ENCODE data around the gene ATP5PD. TPM values are rescaled to one million over a fixed set of nuclear protein-coding genes. Genes with fewer than 3 reads are reported as not detected.
A peak's percentile ranks its signal among the peaks of the same experiment; 100 is the strongest.

ATP5PD gene
- total RNA-seq, 3 donors from 2014 or later, result 190 to 268 (median 222) TPM

GRCh38 chr17:75001915-75002843, 44.6 kb downstream of the ATP5PD start:
- H3K36me3 ChIP-seq, result no peaks in the 10 kb centered on the region
- no peak overlapping the region for H3K4me3 ChIP-seq
- intact Hi-C loops (cut with DNase I; ENCODE audit: low total_unique reads), result loop anchor here (2.0 kb wide), 1 partner anchor 19 kb away; no protein-coding TSS in a partner anchor
- H3K9me3 ChIP-seq, result no peaks in the 10 kb centered on the region
- DNase-seq (ENCODE audit: low spot score in 2 of 2), result no peak
- no peaks in the 10 kb centered on the region for H3K4me1 ChIP-seq
- H3K27ac ChIP-seq, result no peak overlapping the region
- TF ChIP-seq POLR2A (IDR thresholded peaks at IDR 0.05) (no peak), POLR2AphosphoS5 (IDR thresholded peaks at IDR 0.05) (no peak)
- TF ChIP-seq, protein P1, sequence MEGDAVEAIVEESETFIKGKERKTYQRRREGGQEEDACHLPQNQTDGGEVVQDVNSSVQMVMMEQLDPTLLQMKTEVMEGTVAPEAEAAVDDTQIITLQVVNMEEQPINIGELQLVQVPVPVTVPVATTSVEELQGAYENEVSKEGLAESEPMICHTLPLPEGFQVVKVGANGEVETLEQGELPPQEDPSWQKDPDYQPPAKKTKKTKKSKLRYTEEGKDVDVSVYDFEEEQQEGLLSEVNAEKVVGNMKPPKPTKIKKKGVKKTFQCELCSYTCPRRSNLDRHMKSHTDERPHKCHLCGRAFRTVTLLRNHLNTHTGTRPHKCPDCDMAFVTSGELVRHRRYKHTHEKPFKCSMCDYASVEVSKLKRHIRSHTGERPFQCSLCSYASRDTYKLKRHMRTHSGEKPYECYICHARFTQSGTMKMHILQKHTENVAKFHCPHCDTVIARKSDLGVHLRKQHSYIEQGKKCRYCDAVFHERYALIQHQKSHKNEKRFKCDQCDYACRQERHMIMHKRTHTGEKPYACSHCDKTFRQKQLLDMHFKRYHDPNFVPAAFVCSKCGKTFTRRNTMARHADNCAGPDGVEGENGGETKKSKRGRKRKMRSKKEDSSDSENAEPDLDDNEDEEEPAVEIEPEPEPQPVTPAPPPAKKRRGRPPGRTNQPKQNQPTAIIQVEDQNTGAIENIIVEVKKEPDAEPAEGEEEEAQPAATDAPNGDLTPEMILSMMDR (IDR thresholded peaks at IDR 0.05), result no peak
- H3K27me3 ChIP-seq, result no peaks in the 10 kb centered on the region

- TF ChIP-seq POLR2AphosphoS5 (IDR thresholded peaks at IDR 0.05), result no peak
- TF ChIP-seq, protein P1 (IDR thresholded peaks at IDR 0.05), result no peak
- TF ChIP-seq POLR2A (IDR thresholded peaks at IDR 0.05), result no peak
- no peaks in the 10 kb centered on the region for H3K27me3 ChIP-seq
- no peaks in the 10 kb centered on the region for H3K36me3 ChIP-seq
- intact Hi-C loops (cut with DNase I; ENCODE audit: low total_unique reads), result no loop called here
- no peaks in the 10 kb centered on the region for H3K9me3 ChIP-seq
- no peak overlapping the region for H3K27ac ChIP-seq
- DNase-seq (ENCODE audit: low spot score in 2 of 2), result no peak
- no peaks in the 10 kb centered on the region for H3K4me1 ChIP-seq
- H3K4me3 ChIP-seq, result no peak overlapping the region
Observed at GRCh38 chr17:74999523-74999922, 47.2 kb downstream of the ATP5PD start.

DNA sequence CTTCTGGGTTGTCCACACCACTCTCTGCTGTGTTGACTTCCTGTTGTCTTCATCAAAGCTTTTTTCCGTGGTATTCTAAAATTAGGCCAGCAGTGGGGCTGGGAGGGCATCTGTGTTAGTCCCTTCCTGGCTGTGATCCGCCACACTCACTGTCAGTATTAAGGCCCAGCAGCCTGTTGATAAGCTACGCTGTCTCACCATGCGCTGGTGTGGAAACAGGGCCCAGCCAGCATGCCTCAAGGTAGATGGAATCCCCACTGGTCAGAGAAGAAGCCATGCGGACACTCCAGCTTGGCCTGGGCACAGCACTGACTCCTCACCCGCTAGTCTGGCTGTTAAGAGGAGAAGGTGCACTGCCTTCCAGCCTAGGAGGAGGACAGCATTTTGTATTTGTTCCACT, 48.0 kb downstream of the ATP5PD start:
- H3K27ac ChIP-seq, result no peak overlapping the region
- DNase-seq (ENCODE audit: low spot score in 2 of 2), result no peak
- intact Hi-C loops (cut with DNase I; ENCODE audit: low total_unique reads), result no loop called here
- peaks cover 0 to 4% of the 10 kb centered on the region in 2 donors for H3K4me1 ChIP-seq
- H3K36me3 ChIP-seq, result no peaks in the 10 kb centered on the region
- no peaks in the 10 kb centered on the region for H3K27me3 ChIP-seq
- no peaks in the 10 kb centered on the region for H3K9me3 ChIP-seq
- H3K4me3 ChIP-seq, result no peak overlapping the region
- TF ChIP-seq POLR2A (IDR thresholded peaks at IDR 0.05), result no peak
- TF ChIP-seq POLR2AphosphoS5 (IDR thresholded peaks at IDR 0.05), result no peak
- TF ChIP-seq, protein P1 (IDR thresholded peaks at IDR 0.05), result no peak

- Histone ChIP-seq H3K36me3 (no peaks in the 10 kb centered on the region), H3K9me3 (no peaks in the 10 kb centered on the region), H3K4me3 (no peak overlapping the region), H3K27me3 (no peaks in the 10 kb centered on the region), H3K27ac (peak overlapping the region in 1 of 2 donors; percentile 82), H3K4me1 (peaks cover 0 to 4% of the 10 kb centered on the region in 2 donors)
- TF ChIP-seq POLR2AphosphoS5 (IDR thresholded peaks at IDR 0.05) (no peak), POLR2A (IDR thresholded peaks at IDR 0.05) (no peak)
- TF ChIP-seq, protein P1 (IDR thresholded peaks at IDR 0.05), result no peak
- intact Hi-C loops (cut with DNase I; ENCODE audit: low total_unique reads), result no loop called here
- DNase-seq (ENCODE audit: low spot score in 2 of 2), result no peak
Observed at GRCh38 chr17:74995847-74996246, 50.9 kb downstream of the ATP5PD start.

DNA sequence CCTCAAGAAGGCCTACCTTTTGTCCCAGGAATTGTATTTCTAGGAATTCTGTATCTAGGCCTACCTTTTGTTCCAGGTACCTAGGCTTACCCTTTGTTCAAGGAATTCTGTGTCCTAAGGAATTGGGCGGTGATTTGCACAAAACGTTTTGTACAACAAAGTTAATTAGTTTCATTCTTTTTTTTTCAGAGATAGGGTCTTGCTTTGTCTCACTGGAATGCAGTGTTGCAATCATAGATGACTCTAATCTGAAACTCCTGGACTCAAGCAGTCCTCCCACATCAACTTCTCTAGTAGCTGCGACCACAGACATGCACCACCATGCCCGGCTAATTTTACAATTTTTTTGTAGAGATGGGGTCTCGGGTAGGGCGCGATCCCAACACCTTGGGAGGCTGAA, 52.3 kb downstream of the ATP5PD start:
- Histone ChIP-seq H3K9me3 (no peaks in the 10 kb centered on the region), H3K27me3 (no peaks in the 10 kb centered on the region), H3K27ac (peak overlapping the region; percentile 77 to 82), H3K4me1 (peaks cover 0 to 4% of the 10 kb centered on the region in 2 donors), H3K36me3 (no peaks in the 10 kb centered on the region), H3K4me3 (no peak overlapping the region)
- no peak for DNase-seq (ENCODE audit: low spot score in 2 of 2)
- intact Hi-C loops (cut with DNase I; ENCODE audit: low total_unique reads), result no loop called here
- TF ChIP-seq POLR2A (IDR thresholded peaks at IDR 0.05), result no peak
- TF ChIP-seq POLR2AphosphoS5 (IDR thresholded peaks at IDR 0.05), result no peak
- TF ChIP-seq, protein P1 (IDR thresholded peaks at IDR 0.05), result no peak

All from breast epithelium (tissue), 4 donors.